Endothelial cell of umbilical vein (primary cell): ENCODE results near the gene PTPRZ1. TPM values are rescaled to one million over a fixed set of nuclear protein-coding genes. Genes with fewer than 3 reads are reported as not detected.

Experiments used
- BruUV-seq: library from RNA; stranded (reverse); fragments of 400-500 nt; replicated peaks from 2 replicates; lab custom pipeline; 2021; lab: Mats Ljungman, UMichigan
- CTCF ChIA-PET: fragments of 300-600, 350-600 bp; sonication (Branson Sonifier 250); formaldehyde crosslinking; loops from one replicate; lab custom pipeline; 2021; ENCODE audit warnings: antibody characterized with exemption, inconsistent platforms; lab: Charles Lee
- POLR2A ChIA-PET: fragments of 300-600, 350-600 bp; sonication (Branson Sonifier 250); formaldehyde crosslinking; loops from one replicate; lab custom pipeline; 2021; ENCODE audit warnings: antibody characterized with exemption, inconsistent platforms; lab: Charles Lee
- DNase-seq: peaks from one replicate; pipeline ENCODE4 v3.0.0-alpha.2; 2011; ENCODE audit warnings: low read depth, low spot score
- FAIRE-seq: peaks from 2 replicates; lab custom pipeline; 2011; peaks lifted over from hg19 to GRCh38; lab: Jason Lieb, UNC
- H2AFZ ChIP-seq: 2 replicates; pipeline ENCODE4 v1.6.0; 2012; ENCODE audit warnings: low read depth, low read length, control low read depth, inconsistent platforms
- H3K27ac ChIP-seq: 2 replicates; pipeline ENCODE4 v1.5.1; 2011; ENCODE audit warnings: low read depth, mild to moderate bottlenecking, control low read depth, low read length, moderate library complexity; ENCODE audit not compliant: insufficient read depth
- H3K27me3 ChIP-seq, 2 experiments: 2 replicates each; pipeline versions ENCODE4 v1.6.0 to v1.6.1; 2011; ENCODE audit warnings: low read length in 2 of 2, mixed read lengths in 1 of 2; ENCODE audit not compliant: control insufficient read depth in 2 of 2, insufficient read depth in 2 of 2
- H3K36me3 ChIP-seq, 2 experiments: 2 replicates in 1 of 2; 3 replicates in 1 of 2; pipeline ENCODE4 v1.5.1; 2011; ENCODE audit warnings: low read length in 2 of 2, mild to moderate bottlenecking in 1 of 2, moderate library complexity in 1 of 2; ENCODE audit not compliant: control insufficient read depth in 2 of 2, insufficient read depth in 2 of 2; ENCODE audit errors: extremely low read depth in 1 of 2
- H3K4me1 ChIP-seq: 3 replicates; pipeline ENCODE4 v1.5.1; 2011; ENCODE audit warnings: mild to moderate bottlenecking, low read length; ENCODE audit not compliant: control insufficient read depth, insufficient read depth; ENCODE audit errors: extremely low read depth
- H3K4me2 ChIP-seq: 2 replicates; pipeline ENCODE4 v1.6.1; 2011; ENCODE audit warnings: low read length, control low read depth, mixed read lengths; ENCODE audit not compliant: insufficient read depth
- H3K4me3 ChIP-seq, 3 experiments: fragments of 200-600 bp in 1 of 3; sonication (generic), shearing (Covaris generic) in 1 of 3; replicated peaks in 1 of 3; 2 replicates each; pipeline ENCODE4 v1.5.1; 2011 to 2016; ENCODE audit warnings: control low read depth in 3 of 3, low read length in 3 of 3, mild to moderate bottlenecking in 2 of 3, inconsistent platforms in 1 of 3, low read depth in 1 of 3, moderate library complexity in 1 of 3; ENCODE audit not compliant: insufficient read depth in 1 of 3
- H3K79me2 ChIP-seq: 2 replicates; pipeline ENCODE4 v1.6.0; 2012; ENCODE audit warnings: low read length, inconsistent platforms; ENCODE audit not compliant: control insufficient read depth, insufficient read depth
- H3K9ac ChIP-seq: replicated peaks from 2 replicates; pipeline ENCODE3; 2011; ENCODE audit warnings: low read length, control low read depth; ENCODE audit not compliant: insufficient read depth; ENCODE audit errors: extremely low read depth
- H3K9me1 ChIP-seq: replicated peaks from 3 replicates; pipeline ENCODE4 v1.6.0; 2011; ENCODE audit warnings: mild to moderate bottlenecking, low read length; ENCODE audit not compliant: control insufficient read depth, insufficient read depth; ENCODE audit errors: extremely low read depth
- H3K9me3 ChIP-seq: replicated peaks from 2 replicates; pipeline ENCODE4 v1.5.1; 2012; ENCODE audit warnings: low read length, inconsistent platforms; ENCODE audit not compliant: control insufficient read depth, insufficient read depth
- H4K20me1 ChIP-seq: replicated peaks from 2 replicates; pipeline ENCODE3; 2011; ENCODE audit warnings: mild to moderate bottlenecking, low read length; ENCODE audit not compliant: control insufficient read depth, insufficient read depth; ENCODE audit errors: extremely low read depth
- CTCF ChIP-seq, 2 donors: IDR thresholded peaks; 1 replicate in 1 of 2; 2 replicates in 1 of 2; pipeline ENCODE4 v1.5.1; 2011; ENCODE audit warnings: low read length in 2 of 2, mild to moderate bottlenecking in 2 of 2, moderate library complexity in 2 of 2, control low read depth in 1 of 2, inconsistent platforms in 1 of 2, low read depth in 1 of 2; ENCODE audit not compliant: insufficient read depth in 1 of 2; ENCODE audit errors: extremely low read depth in 1 of 2
- EZH2 ChIP-seq: IDR thresholded peaks from 2 replicates; pipeline ENCODE4 v1.6.1; 2012; ENCODE audit warnings: borderline replicate concordance, low read depth, mild to moderate bottlenecking, moderate library complexity, low read length, inconsistent platforms; ENCODE audit not compliant: severe bottlenecking
- FOS ChIP-seq: IDR thresholded peaks from 2 replicates; pipeline ENCODE4 v1.6.1; 2011; ENCODE audit warnings: mild to moderate bottlenecking, low read length, moderate library complexity, borderline replicate concordance; ENCODE audit not compliant: insufficient read depth
- GATA2 ChIP-seq: IDR thresholded peaks from 2 replicates; pipeline ENCODE4 v1.7.0; 2011; ENCODE audit warnings: low read depth, mild to moderate bottlenecking, moderate library complexity, mixed read lengths, low read length; ENCODE audit not compliant: insufficient read length, insufficient read depth
- JUN ChIP-seq: IDR thresholded peaks from 2 replicates; pipeline ENCODE4 v1.6.1; 2011; ENCODE audit warnings: borderline replicate concordance, low read depth; ENCODE audit not compliant: insufficient read length, insufficient read depth
- MAX ChIP-seq: IDR thresholded peaks from 2 replicates; pipeline ENCODE4 v1.6.1; 2011; ENCODE audit not compliant: insufficient read depth, insufficient read length
- MYC ChIP-seq: IDR thresholded peaks from one replicate; pipeline ENCODE4 v1.6.1; 2011; ENCODE audit warnings: mild to moderate bottlenecking, low read depth, low read length
- POLR2A ChIP-seq: IDR thresholded peaks from 2 replicates; pipeline ENCODE4 v1.6.1; 2012; ENCODE audit warnings: low read depth, mild to moderate bottlenecking, control low read depth, low read length
- POLR2AphosphoS5 ChIP-seq: IDR thresholded peaks from 2 replicates; pipeline ENCODE4 v1.6.1; 2012; ENCODE audit warnings: low read depth, mild to moderate bottlenecking, control low read depth, low read length, moderate library complexity; ENCODE audit not compliant: insufficient read depth
- dilution Hi-C: fragments of 300-500 bp; cut with MboI; formaldehyde crosslinking; loops from one replicate; pipeline ENCODE4 v1.15.0; 2019; ENCODE audit warnings: low sequenced_read_pairs; ENCODE audit not compliant: extremely low pct_ligation_motif_present
- intact Hi-C: fragments of 100-400 bp; cut with micrococcal nuclease; formaldehyde crosslinking; loops from one replicate; pipeline ENCODE4 v1.10.0; 2022
- polyA plus RNA-seq, 4 experiments: library from polyadenylated mRNA; depleted of rRNA in 3 of 4; stranded (reverse) in 3 of 4; unstranded in 1 of 4; fragments of >200 nt; gene quantifications; 2 replicates each; pipeline versions ENCODE4 v1.2.1 to v1.2.3, GENCODE V29; 2011 to 2012; ENCODE audit warnings: missing spikeins in 1 of 4
- total RNA-seq: library from RNA; stranded (reverse); gene quantifications from 2 replicates; pipeline ENCODE4 v1.2.3, GENCODE V29; 2021

Gene PTPRZ1
- total and polyA plus RNA-seq, 2 donors (not counting 3 experiments of a cell fraction or from before 2014, with no cell fraction given): 0.07 TPM; not detected in 1

GRCh38 chr7:121924269-121925186, 51.6 kb downstream of the PTPRZ1 start:
- BruUV-seq: no TSS peak
- TF ChIP-seq GATA2 (no peak), MYC (no peak), POLR2AphosphoS5 (no peak), MAX (no peak), EZH2 (no peak), JUN (no peak), FOS (no peak), CTCF (IDR thresholded peaks at IDR 0.05; ENCODE audit: extremely low read depth in 1 of 2, insufficient read depth in 1 of 2, low read depth in 1 of 2, low read length in 2 of 2) (no peak), POLR2A (no peak)
- Histone ChIP-seq H3K9ac (no peak overlapping the region), H4K20me1 (no peaks in the 10 kb centered on the region), H3K9me1 (no peaks in the 10 kb centered on the region), H3K36me3 (no peaks in the 10 kb centered on the region), H3K9me3 (no peaks in the 10 kb centered on the region), H3K27me3 (no peaks in the 10 kb centered on the region), H3K4me1 (no peaks in the 10 kb centered on the region), H2AFZ (no peak overlapping the region), H3K4me2 (no peak overlapping the region), H3K4me3 (no peak overlapping the region), H3K79me2 (no peaks in the 10 kb centered on the region), H3K27ac (no peak overlapping the region)
- ChIA-PET POLR2A (no interaction called here), CTCF (interaction anchor here (1.1 to 1.5 kb wide), 3 partner anchors 11 to 70 kb away, joined by 3 to 9 read pairs (median 5); no protein-coding TSS in a partner anchor)
- intact Hi-C loops: no loop called here
- FAIRE-seq (no peak), DNase-seq (no peak)
- dilution Hi-C loops: no loop called here
